IPS-15b (cell line): ENCODE data around the gene SSBP4.

ENCODE experiments used
- H3K27me3 ChIP-seq: one replicate; pipeline ENCODE4 v1.6.1; 2013; ENCODE audit warnings: low read length; ENCODE audit not compliant: control insufficient read depth, insufficient read depth
- H3K36me3 ChIP-seq: one replicate; pipeline ENCODE4 v1.6.1; 2013; ENCODE audit warnings: low read length; ENCODE audit not compliant: control insufficient read depth, insufficient read depth
- H3K4me1 ChIP-seq: one replicate; pipeline ENCODE4 v1.6.1; 2013; ENCODE audit warnings: mild to moderate bottlenecking, low read length; ENCODE audit not compliant: control insufficient read depth, insufficient read depth
- H3K4me3 ChIP-seq: one replicate; pipeline ENCODE4 v1.5.1; 2013; ENCODE audit warnings: low read depth, low read length
- H3K9ac ChIP-seq: one replicate; pipeline ENCODE4 v1.6.1; 2013; ENCODE audit warnings: low read depth, mild to moderate bottlenecking, low read length
- H3K9me3 ChIP-seq: one replicate; pipeline ENCODE4 v1.6.1; 2013; ENCODE audit warnings: mild to moderate bottlenecking, low read length; ENCODE audit not compliant: control insufficient read depth, insufficient read depth

The SSBP4 gene

DNA sequence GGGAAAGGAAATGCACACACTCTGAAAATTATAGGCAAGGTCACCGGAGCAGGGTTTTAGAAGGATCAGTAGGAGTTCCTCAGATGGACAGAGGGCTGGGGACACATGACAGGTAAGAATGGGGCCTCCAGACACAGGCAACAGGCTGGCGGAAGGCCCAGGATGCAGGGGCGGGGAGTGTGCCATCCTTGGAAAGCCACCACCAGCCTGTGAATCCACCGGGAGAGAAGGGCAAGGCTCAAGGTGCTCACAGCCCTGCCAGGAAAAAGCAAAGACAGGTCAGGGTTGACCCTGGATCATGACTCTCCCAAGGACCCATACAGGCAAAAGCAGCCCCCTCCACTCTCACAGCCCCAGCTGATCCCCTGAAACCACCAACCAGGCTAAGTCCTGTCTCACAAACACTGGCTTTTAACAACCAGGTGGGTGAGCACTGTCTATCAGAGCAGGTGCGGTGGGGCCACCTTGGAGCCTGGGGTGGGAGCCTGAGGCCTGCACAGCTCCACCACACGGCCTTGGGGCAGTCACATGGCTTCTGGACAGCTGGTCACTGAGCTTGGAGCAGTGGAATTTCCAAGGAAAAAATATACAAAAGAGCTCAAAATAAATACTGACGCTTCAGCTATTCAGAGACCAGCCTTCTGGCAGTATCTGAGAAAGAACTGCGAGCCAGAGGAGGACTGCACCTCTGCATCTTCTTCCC lies 54.0 kb downstream of the SSBP4 start:
- Histone ChIP-seq H3K9ac (no peak overlapping the region), H3K36me3 (peaks cover 10% of the 10 kb centered on the region), H3K9me3 (no peaks in the 10 kb centered on the region), H3K27me3 (no peaks in the 10 kb centered on the region), H3K4me1 (no peaks in the 10 kb centered on the region), H3K4me3 (no peak overlapping the region)

DNA sequence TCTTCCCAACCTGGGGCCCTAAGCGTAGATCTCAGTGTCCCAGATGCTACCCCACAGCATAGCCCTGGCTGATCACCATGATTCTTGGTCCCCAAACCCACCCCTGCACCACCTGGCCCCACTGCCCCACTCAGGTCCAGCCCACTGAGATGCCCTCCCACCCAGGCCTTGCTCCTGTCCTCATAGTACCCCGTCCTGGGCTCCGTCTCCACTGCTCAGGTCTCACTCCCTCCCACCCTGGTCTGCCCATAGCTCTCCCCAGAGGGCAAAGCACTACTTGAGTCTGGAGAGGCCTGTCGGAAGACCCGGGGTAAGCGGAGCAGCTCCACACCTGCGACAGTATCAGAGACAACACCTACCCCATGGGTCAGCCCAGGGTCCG lies 54.5 kb downstream of the SSBP4 start:
- peaks cover 9% of the 10 kb centered on the region for H3K36me3 ChIP-seq
- peak overlapping the region; percentile 8 for H3K9ac ChIP-seq
- H3K27me3 ChIP-seq = no peaks in the 10 kb centered on the region
- H3K4me3 ChIP-seq = no peak overlapping the region
- H3K4me1 ChIP-seq = no peaks in the 10 kb centered on the region
- no peaks in the 10 kb centered on the region for H3K9me3 ChIP-seq

DNA sequence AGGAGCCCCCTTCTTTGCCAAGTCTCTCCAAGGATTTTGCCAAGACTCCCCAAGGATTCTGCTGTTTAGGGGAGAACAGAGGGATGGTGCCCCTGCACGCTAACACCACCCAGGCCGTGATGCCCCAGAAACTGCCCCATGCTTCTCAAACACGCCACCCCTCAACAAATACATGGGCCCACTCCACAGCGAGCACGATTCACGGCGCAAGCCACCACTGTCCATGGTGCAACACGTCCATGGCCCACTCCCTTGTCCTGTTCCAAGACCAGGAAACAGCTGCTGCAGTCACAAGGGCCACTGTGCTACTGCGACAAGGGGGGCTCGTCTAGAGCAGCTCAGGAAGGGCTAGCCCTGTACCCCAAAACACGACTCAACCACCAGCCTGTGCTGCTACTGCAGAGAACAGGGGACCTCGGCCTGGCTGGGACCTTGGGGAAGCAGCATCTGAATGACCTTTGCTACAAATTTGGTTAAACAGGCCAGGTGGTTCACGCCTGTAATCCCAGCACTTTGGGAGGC lies 55.2 kb downstream of the SSBP4 start:
- H3K4me3 ChIP-seq = no peak overlapping the region
- H3K4me1 ChIP-seq = no peaks in the 10 kb centered on the region
- peaks cover 5% of the 10 kb centered on the region for H3K36me3 ChIP-seq
- H3K9ac ChIP-seq = peak overlapping the region; percentile 8
- H3K27me3 ChIP-seq = no peaks in the 10 kb centered on the region
- H3K9me3 ChIP-seq = no peaks in the 10 kb centered on the region

DNA sequence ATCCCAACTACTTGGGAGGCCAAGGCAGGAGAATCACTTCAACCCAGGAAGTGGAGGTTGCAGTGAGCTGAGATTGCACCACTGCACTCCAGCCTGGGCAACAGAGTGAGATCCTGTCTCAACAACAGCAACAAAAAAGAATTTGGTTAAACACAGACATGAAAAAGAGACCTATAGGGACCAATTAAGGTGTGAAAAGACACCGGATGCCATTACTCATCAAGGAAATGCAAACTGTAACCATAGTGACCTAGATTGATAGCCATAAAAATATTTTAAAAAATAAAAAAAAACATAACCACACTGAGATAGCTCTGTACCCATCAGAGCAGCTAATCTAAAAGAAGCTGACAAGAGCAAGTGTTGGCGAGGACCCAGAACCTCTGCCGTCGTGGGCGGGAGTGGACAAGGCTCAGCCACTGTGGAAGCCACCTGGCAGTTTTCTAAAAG lies 55.8 kb downstream of the SSBP4 start:
- Histone ChIP-seq H3K9me3 (no peaks in the 10 kb centered on the region), H3K36me3 (peaks cover 3% of the 10 kb centered on the region), H3K9ac (no peak overlapping the region), H3K27me3 (no peaks in the 10 kb centered on the region), H3K4me1 (no peaks in the 10 kb centered on the region), H3K4me3 (no peak overlapping the region)

DNA sequence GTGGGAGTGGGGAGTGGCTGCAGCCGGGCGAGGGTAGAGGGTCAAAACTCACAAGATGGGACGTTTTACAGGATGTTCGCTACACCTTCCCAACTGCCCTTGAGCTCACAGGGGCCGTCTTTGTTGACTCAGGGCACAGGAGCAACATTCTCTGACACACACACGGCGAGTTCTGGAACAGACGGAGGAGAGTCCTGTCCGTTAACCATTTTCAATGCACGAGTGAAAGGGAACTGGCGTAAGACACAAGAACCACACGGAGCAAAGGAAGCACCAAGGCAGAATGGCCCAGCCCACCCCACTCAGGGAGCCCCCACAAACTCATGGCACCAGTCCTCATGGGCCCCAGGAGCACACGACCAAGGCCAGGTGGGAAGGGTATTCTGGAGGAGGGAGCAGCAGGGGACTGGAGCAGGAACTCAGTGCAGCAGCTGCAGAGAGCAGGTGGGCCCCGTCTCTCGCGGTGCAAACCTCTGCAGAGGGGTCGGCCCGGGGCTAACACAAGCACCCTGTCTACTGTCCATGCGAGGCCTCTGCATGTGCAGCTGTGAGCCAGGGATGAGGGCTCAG lies 56.6 kb downstream of the SSBP4 start:
- Histone ChIP-seq H3K9ac (no peak overlapping the region), H3K36me3 (peaks cover 3% of the 10 kb centered on the region), H3K4me1 (no peaks in the 10 kb centered on the region), H3K4me3 (no peak overlapping the region), H3K27me3 (no peaks in the 10 kb centered on the region), H3K9me3 (no peaks in the 10 kb centered on the region)

DNA sequence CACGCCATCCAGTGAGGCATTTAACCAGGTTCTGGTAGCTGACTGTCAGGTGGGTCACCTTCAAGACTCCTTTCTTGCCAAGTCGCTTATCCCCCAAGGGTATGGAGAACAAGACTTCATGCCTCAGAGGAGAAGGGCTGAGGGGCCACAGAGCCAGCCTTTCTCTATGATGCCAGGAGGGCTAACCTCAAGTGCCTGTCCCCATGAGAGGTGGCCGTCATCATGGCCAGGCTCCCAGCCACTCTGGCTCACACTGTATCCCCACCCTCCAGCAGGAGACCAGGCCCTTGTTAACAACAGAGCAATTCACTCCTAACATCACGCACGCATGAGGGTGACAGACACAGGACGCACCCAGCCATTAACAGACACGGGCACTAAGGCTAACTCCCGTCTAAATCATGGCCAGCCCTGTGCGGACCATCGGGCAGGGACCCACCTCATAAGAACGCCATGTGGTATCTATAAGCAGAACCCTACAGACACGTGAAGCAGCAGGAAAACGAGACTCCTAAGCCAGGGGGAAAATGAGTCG lies 57.4 kb downstream of the SSBP4 start:
- no peak overlapping the region for H3K9ac ChIP-seq
- H3K27me3 ChIP-seq = no peaks in the 10 kb centered on the region
- H3K36me3 ChIP-seq = peaks cover 6% of the 10 kb centered on the region
- no peaks in the 10 kb centered on the region for H3K9me3 ChIP-seq
- H3K4me3 ChIP-seq = no peak overlapping the region
- H3K4me1 ChIP-seq = no peaks in the 10 kb centered on the region

DNA sequence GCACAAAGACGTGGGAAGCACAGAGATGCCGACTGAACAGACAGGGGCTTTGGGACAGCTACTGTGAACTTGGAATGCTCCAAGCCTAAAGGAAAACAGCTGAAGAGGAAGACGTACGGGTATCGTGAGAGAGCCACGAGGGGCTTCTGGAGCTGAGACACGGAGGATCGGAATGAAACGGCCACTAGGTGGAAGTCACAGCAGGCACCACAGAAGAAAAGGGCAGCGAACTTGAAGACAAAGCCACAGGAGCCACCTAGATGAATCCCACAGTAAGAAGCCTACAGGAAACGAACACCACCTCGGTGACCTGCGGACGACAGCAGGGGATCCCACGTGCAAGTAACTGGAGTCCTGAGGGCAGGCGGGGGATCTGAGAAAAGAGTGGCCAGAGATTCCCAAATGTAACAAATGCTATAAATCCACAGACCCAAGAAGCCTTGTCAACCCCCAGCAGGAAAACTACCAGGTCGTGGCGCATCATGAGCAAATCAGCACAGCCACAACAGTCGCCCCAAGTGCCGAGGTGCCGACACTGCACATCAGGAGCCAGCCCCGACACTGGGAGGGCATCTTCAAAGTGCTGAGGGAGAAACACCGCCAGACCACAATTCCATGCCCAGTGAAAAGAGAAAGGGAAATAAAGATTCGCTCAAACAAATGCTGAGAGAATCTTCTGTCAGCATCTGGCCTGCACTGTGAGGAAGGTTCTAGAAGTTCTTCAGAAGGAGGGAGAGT lies 58.0 kb downstream of the SSBP4 start:
- Histone ChIP-seq H3K27me3 (no peaks in the 10 kb centered on the region), H3K4me1 (no peaks in the 10 kb centered on the region), H3K4me3 (no peak overlapping the region), H3K9me3 (no peaks in the 10 kb centered on the region), H3K36me3 (peaks cover 6% of the 10 kb centered on the region), H3K9ac (no peak overlapping the region)

DNA sequence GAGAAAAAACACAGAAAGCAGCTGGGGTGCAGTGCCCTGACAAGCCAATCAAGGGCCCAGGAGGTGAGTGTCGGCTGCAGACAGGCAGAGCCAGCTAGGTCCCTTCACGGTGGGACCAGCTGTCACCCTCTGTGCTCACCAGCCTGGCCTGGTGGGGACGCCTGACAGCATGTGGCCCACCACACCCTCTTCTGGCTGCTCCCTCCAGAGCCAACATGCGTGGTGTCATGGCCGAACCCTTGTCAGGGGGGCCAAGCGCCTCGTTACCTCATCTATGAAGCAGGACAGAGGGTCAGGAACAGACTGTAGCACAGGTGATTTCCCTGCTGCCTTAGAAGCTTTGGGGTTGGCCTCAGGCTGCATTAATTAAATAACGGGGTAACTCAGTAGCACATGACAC lies 58.8 kb downstream of the SSBP4 start:
- H3K4me1 ChIP-seq = no peaks in the 10 kb centered on the region
- H3K4me3 ChIP-seq = no peak overlapping the region
- peaks cover 6% of the 10 kb centered on the region for H3K36me3 ChIP-seq
- H3K27me3 ChIP-seq = no peaks in the 10 kb centered on the region
- no peak overlapping the region for H3K9ac ChIP-seq
- no peaks in the 10 kb centered on the region for H3K9me3 ChIP-seq

DNA sequence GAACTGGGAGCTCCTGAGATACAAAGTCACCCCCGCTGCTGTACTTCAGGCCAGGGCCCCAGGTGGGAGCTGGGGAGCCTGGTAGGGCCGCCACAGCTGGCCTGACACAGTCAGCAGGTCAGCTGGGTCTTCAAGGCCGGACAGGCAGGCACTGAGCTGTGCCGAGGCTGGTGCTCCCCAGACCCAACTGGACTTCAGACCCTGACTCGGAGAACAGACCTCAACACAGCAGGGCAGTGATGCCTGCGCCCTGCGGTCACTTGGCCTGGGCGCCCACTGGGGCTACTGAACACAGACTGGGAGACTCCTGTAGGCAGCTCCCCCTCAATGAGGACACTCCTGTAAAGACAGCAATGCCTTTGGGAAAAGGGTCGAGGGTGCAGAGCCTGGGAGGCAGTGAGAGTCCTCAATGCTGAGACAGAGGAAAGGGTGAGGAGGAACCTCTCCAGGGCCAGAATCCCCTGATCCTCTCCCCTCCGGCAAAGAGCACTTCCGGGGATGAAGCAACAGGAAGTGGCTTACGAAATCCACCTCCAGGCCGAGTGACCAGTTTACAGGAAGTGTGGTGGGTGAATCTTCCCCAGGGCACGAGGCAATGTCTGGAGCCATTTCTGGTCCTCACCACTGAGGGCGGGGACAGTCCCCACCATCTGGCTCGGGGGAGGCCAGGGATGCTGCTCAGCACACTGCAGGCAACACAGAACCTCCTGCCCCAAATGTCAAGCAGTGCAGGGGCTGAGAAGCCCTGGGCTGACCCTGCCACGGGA lies 59.5 kb downstream of the SSBP4 start:
- Histone ChIP-seq H3K4me1 (no peaks in the 10 kb centered on the region), H3K4me3 (no peak overlapping the region), H3K27me3 (no peaks in the 10 kb centered on the region), H3K36me3 (peaks cover 6% of the 10 kb centered on the region), H3K9ac (peak overlapping the region; percentile 12), H3K9me3 (no peaks in the 10 kb centered on the region)

DNA sequence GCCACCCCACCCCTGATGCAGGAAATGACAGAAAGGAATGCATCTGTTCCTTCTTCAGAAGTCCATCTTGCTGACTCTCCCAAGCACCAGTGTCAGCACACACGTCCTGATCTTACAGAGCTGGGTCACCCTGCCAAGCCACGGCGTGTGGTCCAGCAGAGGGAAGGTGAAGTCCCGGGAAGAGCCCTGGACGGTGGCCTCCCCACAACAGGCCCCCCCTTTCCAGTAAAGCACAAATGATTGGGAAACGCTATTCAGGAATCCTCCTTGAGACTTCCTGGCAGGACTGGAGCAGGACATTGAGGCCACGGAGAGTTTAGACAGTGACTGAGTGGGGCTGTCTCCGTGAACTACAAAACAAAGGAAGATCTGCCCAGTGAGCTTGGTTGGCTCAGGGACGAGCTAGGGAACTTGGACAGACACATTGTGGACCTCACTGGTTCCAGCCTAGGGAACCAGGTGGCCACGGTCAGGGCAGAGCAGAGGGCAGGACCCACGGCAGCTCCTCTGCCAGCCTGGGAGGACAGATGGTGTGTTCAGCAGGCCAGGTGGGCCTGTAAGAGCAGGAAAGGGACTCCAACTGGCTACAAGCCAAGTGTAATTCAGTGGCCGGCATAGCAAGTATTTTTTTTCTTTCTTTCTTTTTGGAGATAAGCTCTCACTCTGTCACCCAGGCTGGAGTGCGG lies 61.0 kb downstream of the SSBP4 start:
- H3K4me1 ChIP-seq = no peaks in the 10 kb centered on the region
- no peak overlapping the region for H3K9ac ChIP-seq
- no peak overlapping the region for H3K4me3 ChIP-seq

More for the DNA sequence above, 61.0 kb downstream of the SSBP4 start:
- no peaks in the 10 kb centered on the region for H3K27me3 ChIP-seq
- H3K36me3 ChIP-seq = peaks cover 6% of the 10 kb centered on the region
- H3K9me3 ChIP-seq = no peaks in the 10 kb centered on the region
